NCI-H146 (cell line): ENCODE results near the gene ZNF341.
"Not testable (repeated sequence)": the region's sequence is repeated elsewhere in the genome, so short reads cannot be mapped to it uniquely, and the experiment has no call there.

ENCODE experiments used
- DNase-seq: peaks from one replicate; lab custom pipeline; 2025; lab: John Stamatoyannopoulos, UW

Gene ZNF341

GRCh38 chr20:33770005-33770404, 38.2 kb downstream of the ZNF341 start:
- no peak for DNase-seq

- no peak for DNase-seq
These were observed 40.1 kb downstream of the ZNF341 start for GRCh38 chr20:33771938-33772337.

- no peak for DNase-seq
These were observed 40.6 kb downstream of the ZNF341 start for GRCh38 chr20:33772439-33772838.

GRCh38 chr20:33773412-33774089, 41.8 kb downstream of the ZNF341 start:
- DNase-seq, result no peak

GRCh38 chr20:33777816-33778215, 46.0 kb downstream of the ZNF341 start:
- DNase-seq, result no peak

GRCh38 chr20:33781133-33781532, 49.3 kb downstream of the ZNF341 start:
- no peak for DNase-seq

- no peak for DNase-seq
These were observed 50.1 kb downstream of the ZNF341 start for GRCh38 chr20:33781945-33782344.

- no peak for DNase-seq
These were observed 51.5 kb downstream of the ZNF341 start for GRCh38 chr20:33783256-33783655.

- no peak for DNase-seq
These were observed 52.0 kb downstream of the ZNF341 start for GRCh38 chr20:33783818-33784217.

GRCh38 chr20:33784225-33784624, 52.4 kb downstream of the ZNF341 start:
- no peak for DNase-seq

- no peak for DNase-seq
These were observed 53.7 kb downstream of the ZNF341 start for GRCh38 chr20:33785503-33785902.

- DNase-seq, result no peak
These were observed 55.6 kb downstream of the ZNF341 start for GRCh38 chr20:33787253-33787891.

GRCh38 chr20:33788351-33789049, 56.7 kb downstream of the ZNF341 start:
- no peak for DNase-seq

GRCh38 chr20:33789109-33789857, 57.5 kb downstream of the ZNF341 start:
- DNase-seq, result no peak

- DNase-seq, result no peak
These were observed 58.0 kb downstream of the ZNF341 start for GRCh38 chr20:33789858-33790182.

GRCh38 chr20:33790566-33790965, 58.8 kb downstream of the ZNF341 start:
- DNase-seq, result no peak

GRCh38 chr20:33791021-33791420, 59.2 kb downstream of the ZNF341 start:
- no peak for DNase-seq

GRCh38 chr20:33791540-33791939, 59.7 kb downstream of the ZNF341 start:
- DNase-seq, result no peak

GRCh38 chr20:33791959-33792597, 60.3 kb downstream of the ZNF341 start:
- DNase-seq, result peak; percentile 6

- not testable (repeated sequence) for DNase-seq
These were observed 60.8 kb downstream of the ZNF341 start for GRCh38 chr20:33792598-33792989.

GRCh38 chr20:33793011-33793931, 61.5 kb downstream of the ZNF341 start:
- no peak for DNase-seq
